Spinal cord (tissue), 10 donors: ENCODE results near the gene LIPJ. TPM values are rescaled to one million over a fixed set of nuclear protein-coding genes. Genes with fewer than 3 reads are reported as not detected.

Experiments used
- DNase-seq, 6 donors: peaks; one replicate each; pipeline versions ENCODE4 v3.0.0 to v3.0.0-alpha.2; 2013 to 2015; ENCODE audit warnings: low spot score in 6 of 6, low read depth in 4 of 6
- H3K27ac ChIP-seq: one replicate; pipeline ENCODE4 v1.5.1; 2013; ENCODE audit warnings: low read depth, low read length, control low read depth
- H3K27me3 ChIP-seq: one replicate; pipeline ENCODE4 v1.6.1; 2013; ENCODE audit warnings: low read length; ENCODE audit not compliant: control insufficient read depth, insufficient read depth
- H3K36me3 ChIP-seq: one replicate; pipeline ENCODE4 v1.6.1; 2013; ENCODE audit warnings: low read length; ENCODE audit not compliant: control insufficient read depth, insufficient read depth
- H3K4me1 ChIP-seq: one replicate; pipeline ENCODE4 v1.6.1; 2013; ENCODE audit warnings: low read length; ENCODE audit not compliant: control insufficient read depth, insufficient read depth
- H3K4me3 ChIP-seq: one replicate; pipeline ENCODE4 v1.5.1; 2013; ENCODE audit warnings: low read depth, low read length, control low read depth
- H3K9me3 ChIP-seq: one replicate; pipeline ENCODE4 v1.6.1; 2013; ENCODE audit warnings: low read length; ENCODE audit not compliant: control insufficient read depth, insufficient read depth
- WGBS: methylation state at CpG from one replicate; pipeline ENCODE4 v1.1.5; 2013; ENCODE audit warnings: missing lambda C conversion rate; ENCODE audit not compliant: insufficient coverage; 5-methylcytosine and 5-hydroxymethylcytosine counted together
- polyA plus RNA-seq, 2 donors: library from polyadenylated mRNA; unstranded; fragments of 120-200 nt; gene quantifications; one replicate each; pipeline ENCODE4 v1.2.1, GENCODE V29; 2013; ENCODE audit not compliant: insufficient read length in 2 of 2
- small RNA-seq: library from RNA; depleted of rRNA; stranded (forward); fragments of <200 nt; gene quantifications from one replicate; pipeline ENCODE3, GENCODE V24; 2014; ENCODE audit warnings: low replicate concordance
- total RNA-seq, 2 donors: library from RNA; depleted of rRNA in 1 of 2; stranded (reverse); fragments of 120-200 nt in 1 of 2; fragments of >200 nt in 1 of 2; gene quantifications; one replicate each; pipeline versions ENCODE4 v1.2.3 to v1.2.4, GENCODE V29; 2013 to 2014
- donor health status: healthy.

LIPJ gene
- total and polyA plus RNA-seq, 4 donors, result 0.28 to 0.73 (median 0.35) TPM

GRCh38 chr10:88623835-88624234 is 37.3 kb downstream of the LIPJ start:
- H3K9me3 ChIP-seq, result no peaks in the 10 kb centered on the region
- no peak overlapping the region for H3K4me3 ChIP-seq
- no peaks in the 10 kb centered on the region for H3K27me3 ChIP-seq
- no peaks in the 10 kb centered on the region for H3K4me1 ChIP-seq
- no peak for DNase-seq
- WGBS, result 100% methylated on average over 1 of the region's 2 CpGs
- H3K27ac ChIP-seq, result no peak overlapping the region
- no peaks in the 10 kb centered on the region for H3K36me3 ChIP-seq

GRCh38 chr10:88624840-88625239 is 38.3 kb downstream of the LIPJ start:
- Histone ChIP-seq H3K9me3 (no peaks in the 10 kb centered on the region), H3K36me3 (no peaks in the 10 kb centered on the region), H3K27me3 (no peaks in the 10 kb centered on the region), H3K27ac (no peak overlapping the region), H3K4me3 (no peak overlapping the region), H3K4me1 (no peaks in the 10 kb centered on the region)
- DNase-seq, result peak in 1 of 6 donors; percentile 22

- DNase-seq, result no peak
- Histone ChIP-seq H3K4me3 (no peak overlapping the region), H3K27ac (no peak overlapping the region), H3K27me3 (no peaks in the 10 kb centered on the region), H3K4me1 (no peaks in the 10 kb centered on the region), H3K9me3 (no peaks in the 10 kb centered on the region), H3K36me3 (no peaks in the 10 kb centered on the region)
- WGBS, result no CpG with 5 or more reads among the region's 2 CpGs
Observed at GRCh38 chr10:88640186-88640585, 53.6 kb downstream of the LIPJ start.

- no peak for DNase-seq
- no peak overlapping the region for H3K4me3 ChIP-seq
- H3K36me3 ChIP-seq, result no peaks in the 10 kb centered on the region
- no peaks in the 10 kb centered on the region for H3K4me1 ChIP-seq
- H3K27me3 ChIP-seq, result no peaks in the 10 kb centered on the region
- no peak overlapping the region for H3K27ac ChIP-seq
- WGBS, result 95% methylated on average over 4 of the region's 6 CpGs
- no peaks in the 10 kb centered on the region for H3K9me3 ChIP-seq
Observed at GRCh38 chr10:88642209-88642608, 55.6 kb downstream of the LIPJ start.

- no peak for DNase-seq
- Histone ChIP-seq H3K27ac (no peak overlapping the region), H3K4me3 (no peak overlapping the region)
Observed at GRCh38 chr10:88642963-88643362, 56.4 kb downstream of the LIPJ start.

GRCh38 chr10:88647061-88647615 is 60.6 kb downstream of the LIPJ start:
- Histone ChIP-seq H3K27me3 (no peaks in the 10 kb centered on the region), H3K27ac (no peak overlapping the region), H3K4me3 (no peak overlapping the region), H3K36me3 (no peaks in the 10 kb centered on the region), H3K4me1 (no peaks in the 10 kb centered on the region), H3K9me3 (no peaks in the 10 kb centered on the region)
- WGBS, result no CpG with 5 or more reads among the region's 2 CpGs
- no peak for DNase-seq

More at GRCh38 chr10:88642963-88643362, 56.4 kb downstream of the LIPJ start:
- no peaks in the 10 kb centered on the region for H3K4me1 ChIP-seq
- no peaks in the 10 kb centered on the region for H3K9me3 ChIP-seq
- H3K27me3 ChIP-seq, result no peaks in the 10 kb centered on the region
- H3K36me3 ChIP-seq, result no peaks in the 10 kb centered on the region

GRCh38 chr10:88651101-88651551 is 64.6 kb downstream of the LIPJ start:
- DNase-seq, result no peak
- Histone ChIP-seq H3K27ac (no peak overlapping the region), H3K27me3 (no peaks in the 10 kb centered on the region), H3K4me3 (no peak overlapping the region), H3K4me1 (no peaks in the 10 kb centered on the region), H3K9me3 (no peaks in the 10 kb centered on the region), H3K36me3 (no peaks in the 10 kb centered on the region)

- Histone ChIP-seq H3K36me3 (no peaks in the 10 kb centered on the region), H3K27me3 (no peaks in the 10 kb centered on the region), H3K4me3 (no peak overlapping the region), H3K27ac (no peak overlapping the region), H3K4me1 (no peaks in the 10 kb centered on the region), H3K9me3 (no peaks in the 10 kb centered on the region)
- WGBS, result no CpG with 5 or more reads among the region's 2 CpGs
- DNase-seq, result peak in 2 of 6 donors; percentile 2 to 8
Observed at GRCh38 chr10:88652616-88653015, 66.1 kb downstream of the LIPJ start.

Small RNAs within 50 kb of the gene (small RNA-seq; reads per million reads assigned to genes)
- not detected for gene RF00019

Other genes starting within 250 kb of the LIPJ start
- 10 to 100 TPM in 1 of 2 donors, 1 to 10 TPM in 1; 8.3 to 16.1 TPM for gene RNLS, start 3.4 kb upstream of the LIPJ start, total RNA-seq
- gene RNLS, start 3.4 kb upstream of the LIPJ start, polyA plus RNA-seq, result 1 to 10 TPM; 6.1 to 7.1 TPM
- gene LIPF, start 77.7 kb downstream of the LIPJ start, total RNA-seq, result not detected
- not detected for gene LIPF, start 77.7 kb downstream of the LIPJ start, polyA plus RNA-seq
- not detected for gene LIPK, start 119.5 kb downstream of the LIPJ start, total RNA-seq
- not detected for gene LIPK, start 119.5 kb downstream of the LIPJ start, polyA plus RNA-seq
- gene LIPN, start 173.3 kb downstream of the LIPJ start, total RNA-seq, result under 1 TPM in 1 of 2 donors, not detected in 1; 0.30 TPM
- not detected for gene LIPN, start 173.3 kb downstream of the LIPJ start, polyA plus RNA-seq
- not detected for gene LIPM, start 216.0 kb downstream of the LIPJ start, total RNA-seq
- under 1 TPM in 1 of 2 donors, not detected in 1; 0.21 TPM for gene LIPM, start 216.0 kb downstream of the LIPJ start, polyA plus RNA-seq